ENCODE results near the gene ARL10.

- TF ChIP-seq CTCF (IDR thresholded peaks at IDR 0.05) (no peak), EZH2phosphoT487 (IDR thresholded peaks at IDR 0.05) (no peak), EZH2 (IDR thresholded peaks at IDR 0.05) (no peak)
These were observed 48.5 kb downstream of the ARL10 start for GRCh38 chr5:176413709-176414191.

Measured in neural progenitor cell (in vitro differentiated cells).